K562 treated with DMSO at 1 percent for 12 hours (cell line): Measurements from ENCODE around the gene CCDC51. TPM values are rescaled to one million over a fixed set of nuclear protein-coding genes. Genes with fewer than 3 reads are reported as not detected.

Source experiments
- total RNA-seq: library from RNA; unstranded; fragments of 300-600 nt; gene quantifications from 2 replicates; pipeline ENCODE4 v1.2.3, GENCODE V29; 2022; ENCODE audit not compliant: insufficient read depth

CCDC51 gene, protein sequence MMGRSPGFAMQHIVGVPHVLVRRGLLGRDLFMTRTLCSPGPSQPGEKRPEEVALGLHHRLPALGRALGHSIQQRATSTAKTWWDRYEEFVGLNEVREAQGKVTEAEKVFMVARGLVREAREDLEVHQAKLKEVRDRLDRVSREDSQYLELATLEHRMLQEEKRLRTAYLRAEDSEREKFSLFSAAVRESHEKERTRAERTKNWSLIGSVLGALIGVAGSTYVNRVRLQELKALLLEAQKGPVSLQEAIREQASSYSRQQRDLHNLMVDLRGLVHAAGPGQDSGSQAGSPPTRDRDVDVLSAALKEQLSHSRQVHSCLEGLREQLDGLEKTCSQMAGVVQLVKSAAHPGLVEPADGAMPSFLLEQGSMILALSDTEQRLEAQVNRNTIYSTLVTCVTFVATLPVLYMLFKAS
- 10.2 and 11.5 TPM in 2 replicates for total RNA-seq

DNA sequence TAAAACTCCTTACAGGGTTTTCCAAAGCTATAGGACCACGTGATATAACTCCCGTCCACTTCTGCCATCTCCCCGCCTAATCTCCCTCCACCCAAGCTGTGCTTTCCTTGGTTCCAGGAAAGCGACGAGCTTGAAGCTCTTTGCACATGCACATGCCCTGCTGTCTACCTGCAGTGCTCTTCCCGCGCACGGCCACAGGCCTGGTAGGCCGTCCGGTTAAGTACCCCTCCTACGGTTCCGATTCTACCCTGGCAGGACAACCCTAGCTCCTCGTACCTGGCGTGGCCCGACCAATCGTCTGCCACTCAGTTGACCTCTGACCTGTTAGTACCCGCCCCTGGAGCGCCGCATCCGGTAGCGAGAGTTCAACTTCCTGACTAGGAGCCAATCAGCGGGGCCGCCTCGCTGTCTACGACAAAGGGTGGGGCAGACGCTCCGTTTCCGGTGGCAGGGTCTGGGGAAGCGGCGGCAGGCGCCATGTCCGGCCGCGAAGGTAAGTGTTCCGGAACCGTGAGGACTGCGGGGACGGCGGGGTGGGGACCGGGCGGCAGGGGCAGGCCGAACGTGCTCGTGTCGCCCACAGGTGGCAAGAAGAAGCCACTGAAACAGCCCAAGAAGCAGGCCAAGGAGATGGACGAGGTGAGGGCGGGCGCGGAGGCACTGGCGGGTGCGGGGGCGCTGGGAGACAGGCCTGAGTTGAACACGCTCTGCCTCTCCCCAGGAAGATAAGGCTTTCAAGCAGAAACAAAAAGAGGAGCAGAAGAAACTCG lies at the start of gene CCDC51, which contains the start of gene TMA7:
Gene CCDC51 (minus strand): TSS at position 300 of the 770 bp plus-strand sequence. CDS start 4,991 bp downstream, outside the sequence.
Gene TMA7 (plus strand): TSS at position 438 of the 770 bp plus-strand sequence. CDS start 40 bp downstream, at position 478.

DNA sequence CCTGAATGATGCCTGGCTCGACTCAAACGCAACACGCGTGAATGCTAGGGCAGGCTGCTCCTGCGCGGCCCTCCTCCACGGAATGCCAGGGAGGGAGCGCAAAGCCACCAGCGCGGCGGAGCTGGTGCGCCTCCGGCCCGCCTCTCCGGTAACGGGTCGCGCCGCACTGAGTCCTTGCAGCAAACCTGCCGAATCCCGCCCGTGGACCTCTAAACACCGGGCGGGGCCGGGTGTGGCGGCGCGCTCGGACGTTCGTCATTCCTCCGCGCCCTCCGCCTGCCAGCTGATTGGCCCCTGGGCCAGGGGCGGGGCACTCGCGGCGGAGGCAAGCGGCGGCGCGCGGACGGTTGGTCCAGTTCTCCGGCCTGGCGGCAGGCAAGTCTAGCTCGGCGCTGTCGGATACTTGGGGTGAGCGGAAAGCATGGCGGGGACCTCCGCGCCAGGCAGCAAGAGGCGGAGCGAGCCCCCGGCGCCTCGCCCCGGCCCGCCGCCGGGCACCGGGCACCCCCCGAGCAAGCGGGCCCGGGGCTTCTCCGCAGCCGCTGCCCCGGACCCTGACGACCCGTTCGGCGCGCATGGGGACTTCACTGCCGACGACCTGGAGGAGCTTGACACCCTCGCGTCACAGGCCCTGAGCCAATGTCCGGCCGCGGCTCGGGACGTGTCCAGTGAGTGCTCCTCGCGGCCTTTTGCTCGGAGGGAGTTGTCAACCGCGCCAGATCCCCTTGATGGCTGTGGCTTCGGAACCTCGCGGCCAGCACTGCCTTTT lies 6.7 kb upstream of the CCDC51 start, which contains the start of gene ATRIP:
Gene ATRIP (plus strand): TSS at position 313 of the 769 bp plus-strand sequence. CDS start 109 bp downstream, at position 422.

DNA sequence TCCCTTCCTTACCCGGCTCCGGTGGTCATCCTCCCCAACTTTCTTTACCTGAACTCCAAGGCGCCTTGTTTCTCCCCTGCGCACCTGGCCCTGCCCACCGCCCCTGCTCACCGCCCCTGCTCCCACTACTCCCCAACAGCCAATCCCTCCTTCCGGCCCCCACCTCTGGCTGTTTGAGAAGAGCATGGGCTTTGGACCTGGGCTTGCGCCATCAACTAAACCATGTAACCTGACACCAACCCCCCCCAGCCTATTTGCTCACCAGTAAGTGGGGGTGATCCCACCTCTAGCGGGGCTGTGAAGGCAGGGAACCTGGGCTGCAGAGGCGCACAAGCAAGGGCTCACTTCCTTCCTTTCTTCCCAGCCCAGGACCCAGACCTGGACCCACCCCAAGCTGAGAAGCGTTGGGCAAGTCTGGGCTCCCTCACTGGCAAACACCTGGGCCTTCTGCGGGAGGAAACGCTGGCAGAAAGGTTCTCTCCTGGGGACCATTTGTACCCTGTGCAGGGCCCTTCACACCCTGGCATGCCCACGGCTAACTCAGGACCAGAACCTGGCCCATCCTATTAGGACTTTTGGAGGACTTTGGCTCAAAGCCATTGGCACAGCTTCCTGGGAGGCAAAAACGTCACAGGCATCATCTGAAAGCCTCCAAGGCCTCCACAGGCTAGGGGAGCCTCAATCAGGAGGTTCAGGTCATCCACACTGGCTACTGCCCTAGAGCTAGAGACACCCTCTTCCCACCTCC lies 9.8 kb downstream of the CCDC51 start, which contains the start of gene PLXNB1:
Gene PLXNB1 (minus strand): TSS at position 127 of the 748 bp plus-strand sequence. CDS start 5,475 bp downstream, outside the sequence.

Other genes starting within 250 kb of the CCDC51 start
- not detected in 2 replicates for gene CAMP, start 216.6 kb downstream of the CCDC51 start, total RNA-seq
- 4.0 and 13.0 TPM in 2 replicates for gene ZNF589, start 199.0 kb downstream of the CCDC51 start, total RNA-seq
- 18.5 and 26.2 TPM in 2 replicates for gene NME6, start 138.8 kb downstream of the CCDC51 start, total RNA-seq
- not detected in 2 replicates for gene SPINK8, start 106.5 kb downstream of the CCDC51 start, total RNA-seq
- gene FBXW12, start 67.9 kb downstream of the CCDC51 start, total RNA-seq, result not detected in 2 replicates
- gene PLXNB1, start 10.0 kb downstream of the CCDC51 start, total RNA-seq, result 3.1 and 19.1 TPM in 2 replicates
- gene TMA7, start 138 bp upstream of the CCDC51 start, total RNA-seq, result 184 and 233 TPM in 2 replicates
- 4.0 and 6.0 TPM in 2 replicates for gene ATRIP, start 6.6 kb upstream of the CCDC51 start, total RNA-seq
- 86.7 and 106 TPM in 2 replicates for gene SHISA5, start 64.1 kb upstream of the CCDC51 start, total RNA-seq
- 5.8 and 9.7 TPM in 2 replicates for gene PFKFB4, start 116.7 kb upstream of the CCDC51 start, total RNA-seq
- not detected in 2 replicates for gene UCN2, start 123.7 kb upstream of the CCDC51 start, total RNA-seq
- 3.9 and 4.3 TPM in 2 replicates for gene COL7A1, start 155.2 kb upstream of the CCDC51 start, total RNA-seq
- 312 and 325 TPM in 2 replicates for gene UQCRC1, start 169.5 kb upstream of the CCDC51 start, total RNA-seq
- gene TMEM89, start 181.7 kb upstream of the CCDC51 start, total RNA-seq, result not detected in 2 replicates
- gene SLC26A6, start 195.3 kb upstream of the CCDC51 start, total RNA-seq, result 15.4 and 27.2 TPM in 2 replicates
- 1.1 and 1.6 TPM in 2 replicates for gene CELSR3, start 222.8 kb upstream of the CCDC51 start, total RNA-seq
- gene NCKIPSD, start 245.8 kb upstream of the CCDC51 start, total RNA-seq, result 11.4 and 21.2 TPM in 2 replicates